Stimulated activated CD4-positive, alpha-beta T cell treated with anti-CD3 and anti-CD28 coated beads, Interleukin-4, amount 100 ng/mL, for 1 hour (primary cell): ENCODE data around the gene PDCD1.
"Not testable (repeated sequence)": the region's sequence is repeated elsewhere in the genome, so short reads cannot be mapped to it uniquely, and the experiment has no call there.

Source experiments
- DNase-seq: peaks from one replicate; pipeline ENCODE4 v3.0.0-alpha.2; 2020

The PDCD1 gene

DNA sequence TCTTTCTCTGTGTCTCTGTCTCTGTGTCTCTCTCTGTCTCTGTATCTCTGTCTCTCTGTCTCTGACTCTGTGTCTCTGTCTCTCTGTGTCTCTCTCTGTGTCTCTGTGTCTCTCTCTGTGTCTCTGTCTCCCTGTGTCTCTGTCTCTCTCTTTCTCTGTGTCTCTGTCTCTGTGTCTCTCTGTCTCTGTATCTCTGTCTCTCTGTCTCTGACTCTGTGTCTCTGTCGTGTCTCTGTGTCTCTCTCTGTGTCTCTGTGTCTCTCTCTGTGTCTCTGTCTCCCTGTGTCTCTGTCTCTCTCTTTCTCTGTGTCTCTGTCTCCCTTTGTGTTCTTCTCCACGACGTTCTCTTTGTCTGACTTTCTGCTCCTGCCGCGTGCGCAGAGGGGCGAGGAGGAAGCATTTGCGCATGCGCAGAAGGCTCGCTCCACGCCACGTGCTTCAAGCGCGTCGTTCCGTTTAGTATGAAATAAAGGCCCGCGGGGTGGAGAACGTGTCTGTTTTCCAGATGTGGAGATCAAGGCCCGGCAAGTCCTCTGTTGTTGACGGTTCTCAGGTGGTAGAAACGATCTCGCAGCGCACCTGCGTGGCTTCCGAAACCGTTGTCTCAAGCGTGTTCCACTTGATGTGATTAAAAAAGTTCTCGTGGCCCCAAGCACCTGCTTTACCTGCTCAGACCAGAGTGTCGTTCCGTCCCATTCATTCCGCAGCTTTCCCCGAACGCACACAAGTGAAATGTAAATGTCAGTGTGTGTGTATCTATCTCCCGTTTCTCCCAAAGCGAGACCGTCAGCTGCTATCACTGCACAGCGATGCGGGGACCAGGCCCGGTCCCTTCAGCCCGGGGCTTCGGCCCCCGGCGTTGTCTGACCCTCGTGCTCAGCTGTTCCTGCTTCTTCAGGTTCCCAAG lies 34.9 kb downstream of the PDCD1 start:
- DNase-seq = not testable (repeated sequence)

DNA sequence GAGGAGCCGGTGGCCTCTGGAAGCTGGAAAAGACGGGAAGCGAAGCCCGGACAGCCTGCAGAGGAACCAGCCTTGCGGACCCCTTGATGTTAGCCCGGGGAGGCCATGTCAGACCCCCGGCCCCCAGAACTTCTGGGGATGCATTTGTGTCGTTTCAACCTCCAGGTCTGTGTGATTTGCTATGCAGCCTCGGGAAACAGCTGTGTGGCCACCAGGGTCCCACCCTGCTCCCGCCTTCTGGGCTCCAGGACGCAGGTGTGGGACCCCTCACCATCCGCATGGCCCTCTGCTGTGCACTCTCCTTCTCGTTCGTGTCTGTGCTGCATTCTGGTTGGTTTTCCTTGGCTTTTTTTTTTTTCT lies 36.5 kb downstream of the PDCD1 start:
- no peak for DNase-seq

DNA sequence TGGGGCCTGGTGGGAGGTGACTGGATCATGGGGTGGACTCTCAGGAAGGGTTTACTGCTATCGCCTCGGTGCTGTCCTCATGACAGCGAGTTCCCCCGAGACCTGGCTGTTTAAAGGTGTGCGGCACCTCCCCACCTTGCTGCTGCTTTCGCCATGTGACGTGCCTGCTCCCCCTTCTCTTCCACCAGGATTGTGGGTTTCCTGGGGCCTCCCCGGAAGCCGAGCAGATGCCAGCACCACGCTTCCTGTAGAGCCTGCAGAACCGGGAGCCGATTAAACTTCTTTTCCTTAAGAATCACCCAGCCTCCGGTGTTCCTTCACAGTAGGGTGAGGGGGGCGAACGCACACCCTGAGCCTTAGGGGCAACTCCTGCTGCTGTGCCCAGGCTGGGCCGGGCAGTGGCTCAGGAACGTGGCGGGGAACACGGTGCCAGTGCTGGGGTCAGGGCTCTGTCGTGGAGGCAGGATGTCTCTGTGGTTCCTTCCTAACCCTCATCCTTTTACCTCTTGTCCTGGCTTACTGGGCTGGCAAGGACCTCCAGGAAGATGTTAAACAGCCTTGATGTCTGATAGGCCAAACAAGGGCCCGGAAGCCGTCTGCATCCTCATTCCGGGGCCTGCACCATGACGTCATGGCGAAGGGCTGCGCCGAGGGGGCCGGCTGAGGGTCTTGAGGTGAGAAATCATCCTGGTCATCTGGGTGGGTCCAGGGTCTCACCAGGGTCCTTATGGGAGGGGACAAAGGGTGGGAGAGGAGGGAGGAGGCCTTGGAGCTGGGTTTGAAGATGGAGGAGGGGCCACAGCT lies 37.0 kb downstream of the PDCD1 start:
- DNase-seq = no peak

DNA sequence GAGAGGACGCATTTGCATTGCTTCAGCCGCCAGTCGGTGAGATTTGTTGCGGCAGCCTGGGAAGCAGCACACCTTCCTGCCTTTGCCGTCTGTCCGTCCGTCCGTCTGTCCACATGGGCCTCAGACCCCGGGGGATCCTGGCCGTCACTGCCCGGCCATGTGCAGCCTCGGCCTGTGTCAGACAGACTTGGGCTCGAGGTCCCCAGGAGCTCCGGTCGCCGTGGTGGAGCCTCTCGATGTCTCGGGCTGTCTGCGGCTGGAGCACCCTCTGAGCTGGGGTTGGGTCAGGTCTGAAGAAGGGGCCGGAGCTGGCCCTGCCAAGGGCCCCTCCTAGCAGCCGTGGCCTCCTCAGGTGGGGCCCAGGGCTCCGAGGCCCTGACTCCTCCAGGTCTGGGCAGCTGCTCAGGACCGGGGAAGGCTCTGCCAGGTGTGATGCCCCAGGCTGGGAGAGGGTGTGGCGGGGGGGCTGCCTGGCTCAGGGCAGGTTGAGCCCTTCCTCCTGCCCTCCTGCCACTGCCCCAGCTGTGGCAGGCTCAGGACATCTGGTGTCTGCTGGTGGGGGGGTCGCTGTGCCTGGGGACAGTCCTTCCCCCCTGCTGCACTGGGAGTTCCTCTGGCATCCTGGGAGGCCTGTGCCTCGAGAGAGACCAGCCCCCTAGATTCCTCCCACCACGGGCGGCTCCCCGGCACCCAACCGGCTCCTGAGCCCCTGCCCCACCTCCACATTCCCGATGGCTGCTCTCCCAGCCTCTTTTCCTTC lies 37.9 kb downstream of the PDCD1 start:
- DNase-seq = no peak

DNA sequence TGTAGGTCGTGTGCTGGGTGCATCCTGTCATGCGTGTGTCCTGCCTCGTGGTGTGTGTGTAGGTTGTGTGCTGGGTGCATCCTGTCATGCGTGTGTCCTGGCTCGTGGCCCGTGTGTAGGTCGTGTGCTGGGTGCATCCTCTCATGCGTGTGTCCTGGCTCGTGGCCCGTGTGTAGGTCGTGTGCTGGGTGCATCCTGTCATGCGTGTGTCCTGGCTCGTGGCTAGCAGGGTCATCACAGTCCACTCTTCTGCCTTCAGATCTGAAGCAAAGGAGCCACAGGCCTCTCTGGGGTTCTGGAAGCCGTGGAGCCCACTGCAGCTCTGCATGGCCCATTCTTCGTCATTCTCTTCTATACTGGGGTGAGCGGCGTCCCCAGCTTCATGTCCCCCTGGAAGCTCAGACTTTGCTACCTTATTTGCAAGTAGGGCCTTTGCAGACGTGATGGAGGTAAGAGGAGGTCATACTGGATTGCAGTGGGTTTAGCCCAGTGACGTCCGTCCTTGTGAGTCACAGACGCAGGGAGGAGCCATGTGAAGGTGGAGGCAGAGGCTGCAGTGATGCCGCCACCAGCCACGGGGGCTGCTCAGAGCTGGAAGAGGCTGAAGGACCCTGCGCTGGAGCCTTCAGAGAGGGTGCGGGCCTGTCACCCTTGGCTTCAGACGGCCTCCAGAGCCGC lies 38.6 kb downstream of the PDCD1 start:
- DNase-seq = not testable (repeated sequence)

DNA sequence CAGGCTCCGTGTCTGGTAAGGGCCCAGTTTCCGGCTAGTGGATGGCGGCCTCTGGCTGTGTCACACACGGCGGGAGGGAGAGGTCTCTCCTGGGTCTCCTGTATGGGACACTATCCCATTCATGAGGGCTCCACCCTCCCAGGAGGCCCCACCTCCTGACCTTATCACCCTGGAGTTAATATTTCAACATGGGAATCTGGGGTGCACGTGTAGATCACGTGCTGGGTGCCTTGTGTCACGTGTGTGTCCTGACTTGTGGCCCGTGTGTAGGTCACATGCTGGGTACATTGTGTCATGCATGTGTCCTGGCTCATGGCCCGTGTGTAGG lies 39.8 kb downstream of the PDCD1 start:
- no peak for DNase-seq

DNA sequence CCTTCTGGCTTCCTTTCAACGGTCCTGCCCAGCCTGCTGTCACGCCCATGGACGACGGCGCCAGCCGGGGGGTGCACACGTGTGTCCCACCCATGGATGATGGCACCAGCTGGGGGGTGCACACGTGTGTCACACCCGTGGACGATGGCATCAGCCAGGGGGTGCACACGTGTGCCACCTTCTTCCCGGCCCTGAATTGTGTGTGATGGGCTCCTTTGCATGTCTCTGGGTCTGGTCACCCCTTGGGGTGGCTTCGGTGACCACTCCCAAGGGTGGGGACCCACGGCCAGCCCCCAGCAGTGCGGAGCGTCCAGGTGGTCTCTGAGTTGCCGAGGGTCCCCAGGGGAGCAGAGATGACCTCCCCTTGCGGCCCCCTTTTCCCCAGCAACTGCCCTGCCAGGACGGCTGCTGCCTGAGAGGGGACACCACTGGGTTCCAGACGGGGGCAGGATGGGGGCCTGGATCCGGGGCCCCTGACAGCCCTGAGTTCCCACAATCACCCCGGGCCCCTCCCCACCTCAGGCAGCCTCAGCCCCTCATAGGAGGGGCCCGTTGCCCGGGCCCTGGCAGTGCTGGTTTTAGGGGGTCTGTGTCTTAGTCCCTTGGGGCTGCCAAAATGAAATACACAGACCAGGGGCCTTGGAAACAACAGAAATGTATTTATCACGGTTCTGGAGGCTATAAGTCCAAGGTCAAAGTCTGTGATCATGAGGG lies 40.3 kb downstream of the PDCD1 start:
- no peak for DNase-seq

DNA sequence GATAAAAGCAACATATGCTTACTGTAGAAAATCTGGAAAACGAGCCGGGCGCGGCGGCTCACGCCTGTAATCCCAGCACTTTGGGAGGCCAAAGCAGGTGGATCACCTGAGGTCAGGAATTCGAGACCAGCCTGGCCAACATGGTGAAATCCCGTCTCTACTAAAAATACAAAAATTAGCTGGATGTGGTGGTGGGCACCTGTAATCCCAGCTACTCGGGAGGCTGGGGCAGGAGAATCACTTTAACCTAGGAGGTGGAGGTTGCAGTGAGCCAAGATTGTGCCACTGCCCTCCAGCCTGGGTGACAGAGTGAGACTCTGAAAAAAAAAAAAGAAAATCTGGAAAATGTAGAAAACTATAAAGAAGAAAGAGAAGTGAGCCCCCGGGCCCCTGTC lies 40.9 kb downstream of the PDCD1 start:
- DNase-seq = not testable (repeated sequence)

DNA sequence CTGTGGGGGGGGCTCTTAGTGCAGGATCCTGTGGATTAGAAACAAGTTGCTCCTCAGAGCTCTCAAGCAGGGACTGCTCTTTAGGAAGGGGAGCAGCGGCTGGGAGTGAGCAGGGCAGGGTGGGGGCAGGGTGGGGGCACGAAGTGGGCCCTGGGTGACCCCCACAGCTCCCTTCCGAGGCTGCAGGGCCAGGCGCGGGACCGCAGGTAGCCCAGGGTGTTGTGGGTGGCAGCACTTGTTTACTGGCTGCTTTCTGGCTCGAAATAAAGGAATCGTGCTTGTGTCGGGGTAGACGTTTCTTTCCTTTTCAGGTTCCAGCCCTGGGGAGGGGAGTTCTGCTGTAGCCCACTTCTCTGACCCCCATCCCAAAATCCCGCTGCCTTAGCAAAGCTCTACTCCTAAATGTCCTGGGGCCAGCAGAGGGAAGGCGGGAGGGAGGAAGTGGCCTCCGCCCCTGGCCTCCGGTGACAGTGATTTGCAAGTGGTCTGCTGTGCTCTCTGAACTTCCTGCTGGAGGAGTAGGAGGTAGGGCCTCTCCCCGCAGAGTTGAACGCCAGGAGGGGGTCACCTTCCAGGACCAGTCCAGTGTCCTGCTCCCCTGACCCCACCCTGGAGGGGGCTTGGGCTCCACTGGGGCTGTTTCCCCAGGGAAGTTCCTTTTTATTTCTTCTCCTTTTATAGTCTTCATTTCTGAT lies 41.4 kb downstream of the PDCD1 start:
- no peak for DNase-seq

DNA sequence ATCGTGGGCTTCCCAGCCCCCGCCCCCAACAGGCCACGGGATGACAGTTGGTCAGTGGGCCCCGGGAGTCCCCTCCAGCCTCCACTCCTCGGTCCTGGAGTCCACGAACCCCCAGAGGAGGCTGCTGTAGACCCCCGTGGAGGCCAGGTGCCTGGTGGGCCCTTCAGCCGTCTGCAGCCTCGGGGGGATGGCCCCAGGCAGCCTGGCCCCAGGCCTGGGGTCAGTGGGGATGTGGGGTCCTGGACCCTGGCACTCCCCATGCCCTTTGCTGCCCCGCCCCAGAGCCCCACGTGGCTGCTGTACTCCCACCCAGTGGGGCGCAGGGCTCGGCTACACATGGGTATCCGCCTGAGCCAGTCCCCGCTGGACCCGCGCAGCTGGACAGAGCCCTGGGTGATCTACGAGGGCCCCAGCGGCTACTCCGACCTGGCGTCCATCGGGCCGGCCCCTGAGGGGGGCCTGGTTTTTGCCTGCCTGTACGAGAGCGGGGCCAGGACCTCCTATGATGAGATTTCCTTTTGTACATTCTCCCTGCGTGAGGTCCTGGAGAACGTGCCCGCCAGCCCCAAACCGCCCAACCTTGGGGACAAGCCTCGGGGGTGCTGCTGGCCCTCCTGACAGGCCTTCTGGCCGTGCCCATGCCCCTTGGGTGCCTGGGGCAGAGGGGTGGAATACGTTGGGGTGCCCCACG lies 42.1 kb downstream of the PDCD1 start:
- no peak for DNase-seq

DNA sequence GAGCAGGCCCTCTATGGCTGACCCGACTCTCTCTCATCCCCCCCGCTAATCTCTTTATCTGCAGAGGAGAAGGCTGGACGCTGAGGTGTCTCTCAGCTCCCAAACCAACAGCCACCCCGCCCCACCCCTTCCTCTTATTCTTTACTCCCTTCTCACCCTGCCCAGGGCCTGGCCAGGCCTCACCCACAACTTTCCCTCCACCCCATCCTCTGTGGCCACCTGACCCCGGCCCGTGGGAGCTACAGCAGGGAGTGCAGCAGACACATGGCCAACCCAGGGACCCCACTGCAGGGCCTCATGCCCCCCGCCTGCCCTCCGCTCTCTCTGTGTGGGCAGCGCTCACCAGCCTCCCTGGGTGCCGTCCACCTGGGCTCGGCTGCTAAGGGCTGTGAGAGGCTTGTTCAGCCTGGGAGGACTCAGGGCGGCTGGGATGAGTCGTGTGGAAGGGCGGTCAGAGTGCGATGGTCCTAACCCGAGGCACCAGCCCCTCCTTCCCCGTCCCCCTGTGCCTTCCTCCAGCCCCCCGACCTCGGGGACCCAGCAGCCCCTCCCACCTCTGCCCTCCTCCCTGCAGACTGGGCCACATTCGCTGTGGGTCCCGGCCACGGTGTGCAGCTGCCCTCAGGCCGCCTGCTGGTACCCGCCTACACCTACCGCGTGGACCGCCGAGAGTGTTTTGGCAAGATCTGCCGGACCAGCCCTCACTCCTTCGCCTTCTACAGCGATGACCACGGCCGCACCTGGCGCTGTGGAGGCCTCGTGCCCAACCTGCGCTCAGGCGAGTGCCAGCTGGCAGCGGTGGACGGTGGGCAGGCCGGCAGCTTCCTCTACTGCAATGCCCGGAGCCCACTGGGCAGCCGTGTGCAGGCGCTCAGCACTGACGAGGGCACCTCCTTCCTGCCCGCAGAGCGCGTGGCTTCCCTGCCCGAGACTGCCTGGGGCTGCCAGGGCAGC lies 42.9 kb downstream of the PDCD1 start:
- DNase-seq = no peak

DNA sequence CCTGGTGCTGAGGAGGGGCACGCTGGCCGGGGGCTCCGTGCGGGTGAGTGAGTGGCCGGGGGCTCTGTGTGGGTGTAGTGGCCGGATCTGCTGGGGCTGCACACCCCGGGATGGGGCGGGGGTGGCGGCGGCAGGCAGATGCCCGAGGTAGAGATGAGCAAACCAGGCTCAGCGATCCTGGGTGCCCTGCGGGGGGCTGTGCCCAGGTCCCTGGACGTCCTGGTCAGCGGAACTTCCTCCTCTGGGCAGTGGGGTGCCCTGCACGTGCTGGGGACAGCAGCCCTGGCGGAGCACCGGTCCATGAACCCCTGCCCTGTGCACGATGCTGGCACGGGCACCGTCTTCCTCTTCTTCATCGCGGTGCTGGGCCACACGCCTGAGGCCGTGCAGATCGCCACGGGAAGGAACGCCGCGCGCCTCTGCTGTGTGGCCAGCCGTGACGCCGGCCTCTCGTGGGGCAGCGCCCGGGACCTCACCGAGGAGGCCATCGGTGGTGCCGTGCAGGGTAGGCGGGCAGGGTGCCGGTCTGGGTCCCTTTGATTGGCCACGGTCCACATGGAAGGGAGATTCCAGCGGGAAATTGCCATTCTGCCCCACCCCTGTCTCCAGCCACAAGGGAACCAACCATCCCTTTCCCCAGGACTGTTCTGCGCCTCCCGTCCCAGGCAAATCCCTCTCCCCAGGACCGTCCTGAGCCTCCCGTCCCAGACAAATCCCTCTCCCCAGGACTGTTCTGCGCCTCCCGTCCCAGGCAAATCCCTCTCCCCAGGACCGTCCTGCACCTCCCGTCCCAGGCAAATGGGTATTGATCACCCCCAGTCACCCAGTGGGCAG lies 43.8 kb downstream of the PDCD1 start:
- DNase-seq = no peak

DNA sequence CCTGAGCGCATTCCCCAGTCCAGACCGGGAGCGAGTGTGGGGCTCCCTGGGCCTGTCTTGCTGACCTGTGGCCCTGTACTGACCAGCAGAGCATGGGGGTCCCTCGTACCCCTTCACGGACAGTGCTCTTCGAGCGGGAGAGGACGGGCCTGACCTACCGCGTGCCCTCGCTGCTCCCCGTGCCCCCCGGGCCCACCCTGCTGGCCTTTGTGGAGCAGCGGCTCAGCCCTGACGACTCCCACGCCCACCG lies 44.4 kb downstream of the PDCD1 start:
- DNase-seq = no peak

DNA sequence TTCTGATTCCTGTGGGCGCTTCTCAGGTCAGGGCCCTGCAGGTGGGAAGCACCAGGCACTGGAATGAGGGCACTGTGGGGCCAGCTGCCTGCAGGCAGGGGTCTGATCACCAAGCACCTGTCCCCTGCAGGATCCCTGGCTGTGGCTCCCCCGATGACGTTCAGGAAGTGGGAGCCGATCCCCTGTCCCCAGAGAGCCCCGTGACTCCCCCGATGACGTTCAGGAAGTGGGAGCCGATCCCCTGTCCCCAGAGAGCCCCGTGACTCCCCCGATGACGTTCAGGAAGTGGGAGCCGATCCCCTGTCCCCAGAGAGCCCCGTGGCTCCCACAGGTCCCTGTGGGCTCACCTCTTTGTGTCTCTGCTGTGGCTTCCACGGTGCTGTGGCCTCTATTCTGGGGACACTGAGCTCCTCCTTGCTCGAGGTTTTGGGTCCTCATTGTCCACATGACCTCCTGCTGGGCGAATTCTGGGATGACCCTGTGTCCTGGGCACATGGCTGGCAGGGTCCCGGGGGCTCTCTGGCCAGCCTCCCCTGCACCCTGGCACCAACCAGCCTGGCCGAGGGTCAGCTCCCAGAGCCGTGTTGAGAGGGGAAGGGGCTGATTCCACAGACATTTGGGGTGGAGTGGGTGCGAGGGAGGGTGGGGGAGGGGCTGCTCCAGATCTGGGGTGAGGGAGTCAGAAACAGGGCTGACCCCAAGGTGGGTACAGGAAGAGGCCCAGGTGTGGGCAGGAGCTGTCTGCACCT lies 44.9 kb downstream of the PDCD1 start:
- DNase-seq = no peak

DNA sequence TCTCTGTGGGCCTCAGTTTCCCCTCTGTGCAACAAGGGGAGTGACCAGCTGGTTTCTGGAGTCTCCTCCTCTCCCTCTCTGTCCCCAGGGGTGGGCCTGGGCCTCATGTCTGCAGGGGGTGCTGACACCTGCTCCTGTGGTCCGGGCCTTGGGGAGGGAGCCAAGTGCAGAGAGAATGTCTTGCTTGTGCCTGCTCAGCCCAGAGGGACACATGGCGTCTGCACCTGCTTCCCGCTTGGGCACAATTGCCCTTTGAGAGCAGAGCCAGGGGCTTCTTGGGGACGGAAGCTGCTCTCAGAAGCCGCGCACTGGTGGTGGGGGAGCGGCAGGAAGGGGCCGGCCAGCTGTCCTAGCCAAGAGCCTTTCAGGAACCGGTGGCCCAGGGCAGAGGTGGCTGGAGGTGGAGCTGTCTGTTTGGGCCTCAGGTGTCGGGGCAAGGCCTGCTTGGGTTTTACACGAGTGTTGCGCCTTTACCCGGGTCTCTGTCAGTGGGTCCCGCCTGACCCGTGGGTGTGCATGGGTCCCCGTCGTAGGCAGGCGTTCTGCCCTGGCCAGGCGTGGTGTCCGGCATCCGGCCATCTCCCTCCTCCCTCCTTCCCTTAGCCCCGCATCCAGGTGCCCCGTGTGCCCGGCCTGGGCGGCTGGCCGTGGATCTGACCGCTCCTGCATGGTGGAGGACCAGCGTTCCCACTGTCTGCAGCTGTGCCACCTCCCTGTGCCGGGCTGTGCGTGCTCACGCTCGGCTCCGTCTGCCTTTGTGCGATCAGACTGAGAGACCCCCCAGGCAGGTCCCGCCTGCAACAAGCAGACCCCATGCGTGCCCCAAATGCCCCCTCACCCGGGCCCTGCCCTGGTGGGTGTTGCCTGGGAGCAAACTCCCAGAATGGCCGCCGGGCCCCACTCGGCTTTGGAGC lies 45.7 kb downstream of the PDCD1 start:
- DNase-seq = no peak

DNA sequence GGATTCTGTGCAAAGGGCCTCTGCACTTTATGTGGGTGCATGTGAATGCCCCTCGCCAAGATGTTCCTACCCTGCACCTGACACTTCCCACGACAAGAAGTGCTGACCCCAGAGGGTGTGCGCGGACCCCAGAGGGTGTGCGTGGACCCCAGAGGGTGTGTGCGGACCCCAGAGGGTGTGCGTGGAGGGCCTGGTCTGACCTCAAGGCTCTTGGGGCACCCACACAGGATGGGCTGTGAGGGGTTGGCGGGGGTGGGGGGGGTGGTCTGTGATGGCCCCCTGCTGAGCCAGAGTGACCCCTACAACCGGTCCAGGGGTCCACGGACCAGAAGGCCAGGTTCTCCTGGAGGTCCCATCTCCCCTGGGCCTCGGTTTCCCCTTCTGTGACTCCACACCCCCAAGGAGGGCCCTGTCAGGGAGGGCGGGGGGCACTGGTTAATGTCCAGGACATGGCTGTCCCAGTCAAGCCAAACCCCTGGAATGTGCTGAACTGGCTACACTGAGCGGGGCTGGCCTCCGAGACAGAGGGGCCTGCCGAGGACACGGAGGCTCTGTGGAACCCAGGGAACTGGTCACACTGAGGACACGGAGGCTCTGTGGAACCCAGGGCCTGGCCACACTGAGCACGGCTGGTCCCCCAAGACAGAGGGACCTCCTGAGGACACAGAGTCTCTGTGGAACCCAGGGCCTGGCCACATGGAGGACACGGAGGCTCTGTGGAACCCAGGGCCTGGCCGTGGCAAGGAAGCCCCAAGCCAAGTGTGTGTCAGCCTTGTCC lies 46.6 kb downstream of the PDCD1 start:
- no peak for DNase-seq
